ENCODE measurements around the gene NAA40.
"Not testable (repeated sequence)": the region's sequence is repeated elsewhere in the genome, so short reads cannot be mapped to it uniquely, and the experiment has no call there.

Gene NAA40

GRCh38 chr11:63958008-63958407, 19.2 kb downstream of the NAA40 start:
- TF ChIP-seq CTCF (IDR thresholded peaks at IDR 0.05; ENCODE audit: low read depth, low read length): no peak
- DNase-seq (ENCODE audit: extremely low read depth, low read depth): no peak

- no peak for TF ChIP-seq CTCF (IDR thresholded peaks at IDR 0.05; ENCODE audit: low read depth, low read length)
- DNase-seq (ENCODE audit: extremely low read depth, low read depth): no peak
Measured at GRCh38 chr11:63961608-63962412, 23.0 kb downstream of the NAA40 start.

DNA sequence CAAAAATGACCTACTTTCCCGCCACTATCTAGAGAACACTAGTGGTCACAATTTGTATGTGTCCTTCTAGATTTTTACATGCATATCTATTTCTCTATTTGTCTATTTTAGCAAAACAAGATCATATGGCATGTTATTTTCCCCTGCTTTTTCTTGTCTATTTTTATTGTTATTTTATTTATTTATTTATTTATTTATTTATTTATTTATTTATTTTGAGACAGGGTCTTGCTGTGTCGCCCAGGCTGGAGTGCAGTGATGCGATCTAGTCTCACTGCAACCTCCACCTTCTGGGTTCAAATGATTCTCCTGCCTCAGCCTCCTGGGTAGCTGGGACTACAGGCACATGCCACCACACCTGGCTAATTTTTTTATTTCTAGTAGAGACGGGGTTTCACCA, 25.1 kb downstream of the NAA40 start:
- DNase-seq (ENCODE audit: extremely low read depth, low read depth): not testable (repeated sequence)

GRCh38 chr11:63966444-63966843, 27.6 kb downstream of the NAA40 start:
- TF ChIP-seq CTCF (IDR thresholded peaks at IDR 0.05; ENCODE audit: low read depth, low read length): no peak
- DNase-seq (ENCODE audit: extremely low read depth, low read depth): no peak

- no peak for DNase-seq (ENCODE audit: extremely low read depth, low read depth)
- no peak for TF ChIP-seq CTCF (IDR thresholded peaks at IDR 0.05; ENCODE audit: low read depth, low read length)
Measured at GRCh38 chr11:63969461-63969860, 30.7 kb downstream of the NAA40 start.

DNA sequence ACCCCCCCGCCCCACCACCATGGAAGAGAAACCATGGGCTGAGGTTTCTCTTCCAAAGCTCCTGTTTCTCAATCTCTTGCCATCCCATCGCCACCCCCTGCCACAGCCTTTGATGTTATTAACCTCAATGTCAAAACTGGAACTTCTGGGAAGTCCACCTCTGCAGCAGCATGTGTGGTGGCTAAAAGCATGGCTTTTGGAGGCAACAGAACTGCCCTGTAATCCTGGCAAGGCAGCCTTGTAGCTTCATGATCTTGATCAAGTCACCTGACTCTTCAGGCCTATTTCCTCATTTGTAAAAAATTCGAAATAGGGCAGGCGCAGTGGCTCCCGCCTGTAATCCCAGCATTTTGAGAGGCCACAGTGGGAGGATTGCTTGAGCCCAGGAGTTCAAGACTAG, 32.1 kb downstream of the NAA40 start:
- no peak for DNase-seq (ENCODE audit: extremely low read depth, low read depth)
- no peak for TF ChIP-seq CTCF (IDR thresholded peaks at IDR 0.05; ENCODE audit: low read depth, low read length)

DNA sequence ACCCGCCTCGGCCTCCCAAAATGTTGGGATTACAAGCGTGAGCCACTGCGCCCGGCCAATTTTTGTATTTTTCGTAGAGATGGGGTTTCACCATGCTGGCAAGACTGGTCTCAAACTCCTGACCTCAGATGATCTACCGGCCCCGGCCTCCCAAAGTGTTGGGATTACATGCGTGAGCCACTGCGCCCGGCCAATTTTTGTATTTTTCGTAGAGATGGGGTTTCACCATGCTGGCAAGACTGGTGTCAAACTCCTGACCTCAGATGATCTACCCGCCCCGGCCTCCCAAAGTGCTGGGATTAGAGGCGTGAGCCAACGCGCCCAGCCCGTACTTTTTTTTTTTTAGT, 35.1 kb downstream of the NAA40 start:
- not testable (repeated sequence) for DNase-seq (ENCODE audit: extremely low read depth, low read depth)

- peak; percentile 27 for TF ChIP-seq CTCF (IDR thresholded peaks at IDR 0.05; ENCODE audit: low read depth, low read length)
Measured at GRCh38 chr11:63974259-63975143, 35.7 kb downstream of the NAA40 start, which contains the start of gene COX8A. Gene COX8A (plus strand): TSS chr11:63974620. CDS start chr11:63974681, 61 bp downstream.

More at GRCh38 chr11:63974259-63975143, 35.7 kb downstream of the NAA40 start, which contains the start of gene COX8A:
- peak; percentile 99 for DNase-seq (ENCODE audit: extremely low read depth, low read depth)
